NCI-H2107 (cell line): Measurements from ENCODE around the gene MRPL18.
"Not testable (repeated sequence)": the region's sequence is repeated elsewhere in the genome, so short reads cannot be mapped to it uniquely, and the experiment has no call there.

Experiments used
- DNase-seq: peaks from one replicate; lab custom pipeline; 2025; lab: John Stamatoyannopoulos, UW

The MRPL18 gene

DNA sequence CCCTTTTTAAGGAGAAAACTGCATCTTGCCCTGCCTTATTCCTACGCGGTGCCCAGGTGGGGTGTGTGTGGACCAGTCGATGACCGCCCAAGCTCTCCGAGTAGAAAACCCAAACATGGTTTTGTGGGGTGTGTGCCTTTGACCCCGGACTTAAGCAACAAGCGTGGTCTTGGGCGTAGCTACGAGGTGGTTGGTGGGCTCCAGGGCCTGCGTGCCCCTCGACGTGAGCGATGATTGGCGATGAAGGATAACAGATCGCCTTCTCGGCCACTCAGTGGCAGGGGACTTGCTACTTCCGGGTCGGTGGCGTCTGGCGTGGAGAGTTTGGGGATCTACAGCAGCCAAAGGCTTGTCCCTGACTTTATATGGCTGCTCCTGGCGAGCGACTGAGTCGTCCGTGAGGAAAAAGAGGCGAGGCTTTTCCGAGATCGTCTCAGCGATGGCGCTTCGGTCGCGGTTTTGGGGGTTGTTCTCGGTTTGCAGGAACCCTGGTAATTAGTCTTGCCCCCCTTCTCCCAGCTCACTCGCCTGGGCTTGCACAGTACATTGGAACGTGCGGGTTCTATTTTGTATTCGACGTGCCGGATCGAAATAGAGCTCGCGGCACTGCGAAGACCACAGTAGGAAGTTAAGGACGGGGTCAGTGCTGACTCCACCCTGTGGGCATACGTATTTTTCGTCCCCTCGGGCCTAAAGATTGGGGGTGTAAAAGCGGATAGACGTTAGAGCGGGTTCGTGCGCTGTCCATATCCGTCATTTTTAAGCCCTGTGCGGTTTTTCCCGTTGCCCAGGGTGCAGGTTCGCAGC lies at the start of gene MRPL18:
Gene MRPL18, plus strand, starts transcription at position 319 of the 807 bp plus-strand sequence. Its CDS starts 121 bp downstream, at position 440.
- peak; percentile 89 for DNase-seq

DNA sequence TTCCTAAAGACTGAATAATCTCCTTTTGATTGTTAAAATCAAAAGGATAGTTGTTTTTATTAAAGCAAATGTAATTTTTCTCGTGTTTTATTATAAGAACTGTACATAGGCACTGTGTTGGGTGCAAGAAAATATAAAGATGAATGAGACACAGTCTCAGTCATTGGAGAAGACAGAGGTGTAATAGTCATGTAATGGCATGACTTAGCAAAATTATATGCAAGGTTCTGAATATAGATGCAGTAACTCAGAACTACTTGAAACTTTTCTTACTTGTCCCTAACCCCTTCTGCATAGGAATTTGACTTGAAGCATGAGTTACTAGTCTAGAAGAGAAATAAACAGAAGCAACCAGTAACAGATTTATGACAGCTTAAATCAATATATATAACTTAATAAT lies 48.1 kb upstream of the MRPL18 start:
- no peak for DNase-seq

DNA sequence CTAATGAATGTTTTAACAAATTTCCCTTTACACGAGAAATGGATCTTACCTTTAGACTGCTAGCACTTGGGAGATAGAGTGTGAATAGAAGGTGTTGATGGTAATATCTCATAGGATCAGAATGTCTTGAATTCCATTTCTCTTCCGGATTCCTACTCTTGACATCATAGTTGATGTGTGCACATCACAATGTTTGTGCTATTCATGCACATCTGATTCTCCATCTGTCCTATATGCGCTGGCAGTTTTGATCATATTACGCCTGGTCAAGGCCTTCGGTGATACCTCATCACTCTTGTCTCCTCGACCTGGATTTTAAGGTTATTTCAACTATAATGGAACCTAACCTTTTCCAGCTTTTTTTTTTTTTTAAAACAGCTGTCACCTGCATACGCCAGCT lies 45.2 kb upstream of the MRPL18 start:
- DNase-seq = no peak

DNA sequence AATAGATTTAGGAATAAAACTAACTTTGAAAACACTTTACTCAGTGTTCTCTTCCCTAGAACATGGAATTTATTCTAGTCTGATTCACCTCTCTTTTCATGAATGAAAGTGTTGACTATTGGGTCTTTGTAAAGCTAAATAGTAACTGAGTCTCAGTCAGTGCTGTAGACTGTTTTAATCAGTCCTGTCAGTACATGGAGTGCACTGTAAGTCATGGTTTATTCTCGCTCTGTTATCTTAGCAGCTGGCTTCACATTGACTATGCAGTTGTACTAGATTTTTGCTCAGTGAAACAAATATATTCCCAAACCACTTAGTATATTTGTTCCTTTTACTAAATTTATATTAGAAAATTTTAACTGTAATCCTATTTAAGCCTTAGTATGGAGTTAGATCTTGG lies 43.5 kb upstream of the MRPL18 start:
- DNase-seq = no peak

DNA sequence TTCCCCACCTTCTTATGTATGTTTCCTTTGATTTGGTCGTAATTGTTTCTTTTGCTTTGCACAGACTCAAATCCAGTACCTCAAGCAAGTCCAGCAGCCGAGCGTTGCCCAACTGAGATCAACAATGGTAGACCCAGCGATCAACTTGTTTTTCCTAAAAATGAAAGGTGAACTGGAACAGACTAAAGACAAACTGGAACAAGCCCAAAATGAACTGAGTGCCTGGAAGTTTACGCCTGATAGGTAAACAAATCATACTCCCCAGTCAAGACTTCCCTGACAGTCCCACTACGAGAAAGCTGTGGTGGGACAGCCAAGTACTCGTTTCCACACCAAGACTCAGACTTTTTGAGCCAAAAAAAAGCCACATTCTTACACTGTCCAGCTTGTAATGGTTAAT lies 42.1 kb upstream of the MRPL18 start:
- not testable (repeated sequence) for DNase-seq

DNA sequence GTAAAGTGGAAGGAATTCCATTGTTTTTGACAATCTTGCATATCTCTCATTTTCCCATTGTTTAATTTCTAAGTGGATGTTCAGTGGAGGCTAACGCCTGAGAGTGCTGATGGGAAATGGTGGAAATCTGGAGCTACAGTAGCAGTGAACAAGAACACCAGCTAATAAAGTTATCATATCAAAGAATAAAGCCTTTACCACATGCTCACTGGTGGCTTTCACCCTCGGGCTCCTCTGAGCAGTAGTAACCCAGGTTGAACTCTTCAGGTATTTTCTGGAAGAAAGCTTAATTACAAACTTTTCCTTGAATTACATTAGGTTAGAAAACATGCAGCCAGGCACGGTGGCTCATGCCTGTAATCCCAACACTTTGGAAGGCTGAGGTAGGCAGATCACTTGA lies 38.8 kb upstream of the MRPL18 start:
- no peak for DNase-seq

DNA sequence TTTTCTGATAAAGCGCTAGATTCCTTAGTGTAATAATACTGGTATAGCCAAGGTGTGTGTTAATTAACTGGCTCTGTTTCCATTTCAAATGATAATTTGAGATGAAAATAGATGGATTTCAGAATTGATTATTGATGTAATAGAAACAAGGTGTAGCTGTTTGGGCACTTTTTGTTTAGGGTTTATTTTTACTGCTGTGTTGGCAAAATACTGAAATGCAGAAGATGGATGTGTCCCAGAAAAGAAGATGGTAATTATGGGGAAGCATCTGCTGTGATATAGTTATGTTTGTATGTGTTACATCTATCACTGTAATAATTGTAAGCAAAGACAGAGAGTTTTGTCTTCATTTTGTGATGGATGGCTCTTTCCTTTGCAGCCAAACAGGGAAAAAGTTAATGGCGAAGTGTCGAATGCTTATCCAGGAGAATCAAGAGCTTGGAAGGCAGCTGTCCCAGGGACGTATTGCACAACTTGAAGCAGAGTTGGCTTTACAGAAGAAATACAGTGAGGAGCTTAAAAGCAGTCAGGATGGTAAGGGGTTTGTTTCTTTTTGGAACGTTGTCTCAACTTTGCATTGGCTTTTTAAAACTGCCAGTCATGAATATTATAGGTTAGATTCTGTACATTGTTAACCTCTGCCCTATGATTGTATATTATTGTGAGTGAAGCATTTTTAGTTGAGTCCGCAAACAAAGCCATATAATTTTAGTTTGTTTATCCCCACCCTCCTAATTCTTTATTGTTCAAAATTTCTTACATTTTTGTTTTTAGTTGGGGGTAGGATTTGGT lies 37.0 kb upstream of the MRPL18 start:
- no peak for DNase-seq

DNA sequence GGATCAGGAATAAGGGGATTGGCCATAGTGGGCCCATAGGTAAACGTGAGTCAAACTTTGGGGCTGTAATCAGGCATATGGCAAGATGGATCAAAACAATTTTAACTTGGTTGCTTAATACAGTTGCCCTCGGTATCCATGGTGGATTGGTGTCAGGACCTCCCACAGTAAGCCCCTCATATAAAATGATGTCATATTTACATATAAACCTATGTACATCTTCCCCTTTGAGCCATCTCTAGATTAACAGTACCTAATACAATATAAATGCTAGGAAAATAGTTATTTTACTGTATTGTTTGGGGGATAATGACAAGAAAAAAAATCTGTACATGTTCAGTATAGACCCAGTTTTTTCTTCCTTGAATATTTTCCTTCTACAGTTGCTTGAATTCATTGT lies 35.9 kb upstream of the MRPL18 start:
- DNase-seq = no peak

DNA sequence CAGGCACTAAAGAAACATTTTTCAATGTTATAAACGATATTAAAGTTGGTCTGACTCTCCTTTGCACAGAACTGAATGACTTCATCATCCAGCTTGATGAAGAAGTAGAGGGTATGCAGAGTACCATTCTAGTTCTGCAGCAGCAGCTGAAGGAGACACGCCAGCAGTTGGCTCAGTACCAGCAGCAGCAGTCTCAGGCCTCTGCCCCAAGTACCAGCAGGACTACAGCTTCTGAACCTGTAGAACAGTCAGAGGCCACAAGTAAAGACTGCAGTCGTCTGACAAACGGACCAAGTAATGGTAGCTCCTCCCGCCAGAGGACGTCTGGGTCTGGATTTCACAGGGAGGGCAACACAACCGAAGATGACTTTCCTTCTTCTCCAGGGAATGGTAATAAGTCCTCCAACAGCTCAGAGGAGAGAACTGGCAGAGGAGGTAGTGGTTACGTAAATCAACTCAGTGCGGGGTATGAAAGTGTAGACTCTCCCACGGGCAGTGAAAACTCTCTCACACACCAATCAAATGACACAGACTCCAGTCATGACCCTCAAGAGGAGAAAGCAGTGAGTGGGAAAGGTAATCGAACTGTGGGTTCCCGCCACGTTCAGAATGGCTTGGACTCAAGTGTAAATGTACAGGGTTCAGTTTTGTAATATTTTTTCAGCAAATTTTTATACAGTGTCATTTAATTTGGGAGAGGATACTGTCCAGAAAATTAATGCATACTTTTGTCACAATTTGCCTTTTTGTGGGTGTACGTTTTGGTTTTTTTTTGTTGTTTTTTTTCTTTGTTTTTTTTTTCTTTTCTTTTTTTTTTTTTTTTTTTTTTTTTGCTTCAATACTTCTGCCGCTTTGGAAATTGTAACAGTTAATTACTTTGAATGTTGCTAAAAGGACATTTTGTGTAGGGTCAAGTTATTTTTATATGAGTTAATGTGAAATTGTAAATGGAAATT lies 35.0 kb upstream of the MRPL18 start:
- DNase-seq = no peak

DNA sequence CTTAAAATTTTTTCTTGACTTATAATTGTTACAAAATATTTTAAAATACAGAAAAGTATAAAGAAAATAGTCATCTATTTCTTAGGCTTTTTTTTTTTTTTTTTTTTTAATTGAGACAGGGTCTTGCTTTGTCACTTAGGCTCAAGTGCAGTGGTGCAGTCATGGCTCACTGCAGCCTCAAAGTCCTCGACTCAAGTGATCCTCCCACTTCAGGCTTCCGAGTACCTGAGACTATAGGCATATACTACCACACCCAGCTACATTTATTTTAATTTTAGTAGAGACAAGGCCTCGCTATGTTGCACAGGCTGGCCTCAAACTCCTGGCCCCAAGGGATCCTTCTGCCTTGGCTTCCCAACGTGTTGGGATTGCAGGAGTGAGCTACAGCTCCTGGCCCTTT lies 33.8 kb upstream of the MRPL18 start:
- no peak for DNase-seq

DNA sequence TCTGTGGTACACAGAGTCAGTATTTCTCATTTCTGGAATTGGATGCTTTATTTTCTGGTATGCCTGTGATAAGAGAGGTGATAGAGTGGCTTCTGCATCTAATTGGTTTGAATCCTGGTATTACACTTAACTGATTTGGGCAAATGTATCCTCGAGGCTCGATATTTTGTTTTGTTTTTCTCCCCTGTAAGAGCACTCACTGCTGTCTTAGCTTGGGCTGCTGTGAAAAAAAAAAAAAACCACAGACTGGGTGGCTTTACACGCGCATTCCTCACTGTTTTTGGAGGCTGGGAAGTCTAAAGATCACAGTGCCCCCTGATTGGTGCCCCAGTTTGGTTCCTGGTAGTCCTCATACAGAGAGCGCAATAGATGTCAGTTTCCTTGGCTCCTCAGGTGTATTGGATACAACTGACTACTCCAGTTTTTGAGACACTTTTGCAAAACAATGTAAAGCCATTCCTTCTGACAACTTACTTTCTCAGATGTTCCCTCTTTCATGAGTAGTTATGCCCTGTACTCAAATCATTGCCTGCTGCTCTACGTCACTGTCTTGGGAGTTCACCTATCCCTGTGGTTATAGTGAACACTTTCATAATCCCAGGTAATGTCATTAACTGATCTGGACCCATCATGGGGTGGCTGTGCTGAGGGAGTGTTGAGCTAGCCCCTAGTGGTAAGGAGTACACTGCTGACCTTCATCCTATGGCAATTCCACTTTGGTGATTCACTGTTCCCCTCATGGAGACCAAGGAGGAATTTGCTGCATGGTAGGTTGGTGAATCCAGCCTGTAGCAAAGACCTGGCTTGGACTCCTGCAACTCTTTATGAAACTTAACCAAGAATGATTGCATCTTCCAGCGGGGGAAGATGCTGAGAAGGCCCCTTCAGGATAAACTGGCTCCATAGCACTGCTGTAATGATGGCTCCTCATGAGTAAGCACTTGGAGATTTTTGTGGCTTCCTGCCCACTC lies 32.0 kb upstream of the MRPL18 start:
- DNase-seq = no peak

DNA sequence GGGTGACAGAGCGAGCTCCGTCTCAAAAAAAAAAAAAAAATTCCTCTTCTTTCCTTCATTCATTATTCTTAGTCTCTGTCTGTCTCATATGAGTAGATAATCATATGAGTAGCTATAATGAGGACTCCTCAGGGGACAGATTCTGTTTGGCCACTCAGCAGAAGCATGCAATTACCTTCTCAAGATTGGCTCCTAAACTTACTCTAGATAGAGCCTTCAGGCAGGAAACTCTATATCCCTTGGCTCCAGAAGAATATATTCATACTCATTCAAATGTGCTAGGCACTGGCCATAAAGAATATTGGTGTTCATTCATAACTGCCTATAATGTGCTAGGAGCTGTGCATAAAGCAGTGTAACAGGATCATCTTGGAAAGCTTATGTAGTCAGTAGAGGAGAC lies 30.6 kb upstream of the MRPL18 start:
- no peak for DNase-seq

DNA sequence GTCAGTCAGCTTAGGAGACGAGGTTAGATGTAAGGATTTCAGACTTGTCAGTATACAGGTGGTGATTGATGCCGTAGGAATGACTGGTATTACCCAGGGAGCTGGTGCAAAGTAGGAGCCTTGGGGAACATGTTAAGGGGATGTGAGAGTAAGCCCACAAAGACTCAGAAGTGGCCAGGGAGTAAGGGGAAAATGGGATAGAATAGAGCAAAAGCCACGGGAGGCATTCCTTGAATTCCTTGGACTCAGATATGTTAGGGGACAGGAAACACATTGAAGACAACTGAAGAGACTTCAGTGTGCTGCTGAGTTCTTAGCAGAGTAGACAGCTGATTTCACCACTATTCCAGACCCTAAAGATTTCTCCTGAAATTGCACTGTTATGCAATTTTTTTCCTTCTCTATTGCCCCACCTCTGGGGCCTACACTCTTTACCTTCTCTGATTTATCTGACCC lies 29.6 kb upstream of the MRPL18 start:
- DNase-seq = no peak

DNA sequence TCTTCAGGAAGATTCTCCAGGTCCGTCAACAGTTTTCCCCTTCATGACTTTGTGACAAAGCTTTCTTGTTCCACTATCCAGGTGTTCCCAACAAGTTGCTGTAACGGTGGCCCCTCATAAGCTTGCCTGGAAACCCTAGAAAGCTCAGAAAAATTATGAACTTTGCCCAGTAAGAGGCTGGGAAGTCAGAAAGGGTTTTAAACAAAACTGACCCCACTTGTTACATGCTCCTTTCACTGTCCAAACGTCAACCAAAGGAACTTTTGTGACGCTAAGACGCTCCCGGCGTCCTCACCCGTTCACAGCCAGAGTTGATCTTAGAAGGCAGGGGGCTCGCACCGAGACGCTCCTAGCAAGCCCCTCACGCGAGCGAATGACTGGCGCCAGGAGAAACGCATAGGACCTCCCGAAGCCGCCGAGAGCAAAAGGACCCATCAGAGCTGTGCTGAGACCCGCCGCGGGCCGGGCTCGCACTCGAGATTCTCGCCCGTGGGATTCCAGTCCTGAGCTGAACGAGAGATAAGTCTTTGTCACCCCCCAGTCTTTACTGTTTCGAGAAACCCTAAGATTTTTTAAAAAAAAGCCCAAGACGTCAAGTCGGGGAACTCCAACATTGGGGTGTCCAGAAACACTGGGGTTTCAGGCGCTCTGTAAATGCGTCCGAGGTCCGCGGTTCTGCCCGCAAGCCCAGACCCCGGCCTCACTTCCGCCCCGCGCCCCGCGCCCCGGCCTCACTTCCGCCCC lies 29.0 kb upstream of the MRPL18 start:
- DNase-seq = no peak

DNA sequence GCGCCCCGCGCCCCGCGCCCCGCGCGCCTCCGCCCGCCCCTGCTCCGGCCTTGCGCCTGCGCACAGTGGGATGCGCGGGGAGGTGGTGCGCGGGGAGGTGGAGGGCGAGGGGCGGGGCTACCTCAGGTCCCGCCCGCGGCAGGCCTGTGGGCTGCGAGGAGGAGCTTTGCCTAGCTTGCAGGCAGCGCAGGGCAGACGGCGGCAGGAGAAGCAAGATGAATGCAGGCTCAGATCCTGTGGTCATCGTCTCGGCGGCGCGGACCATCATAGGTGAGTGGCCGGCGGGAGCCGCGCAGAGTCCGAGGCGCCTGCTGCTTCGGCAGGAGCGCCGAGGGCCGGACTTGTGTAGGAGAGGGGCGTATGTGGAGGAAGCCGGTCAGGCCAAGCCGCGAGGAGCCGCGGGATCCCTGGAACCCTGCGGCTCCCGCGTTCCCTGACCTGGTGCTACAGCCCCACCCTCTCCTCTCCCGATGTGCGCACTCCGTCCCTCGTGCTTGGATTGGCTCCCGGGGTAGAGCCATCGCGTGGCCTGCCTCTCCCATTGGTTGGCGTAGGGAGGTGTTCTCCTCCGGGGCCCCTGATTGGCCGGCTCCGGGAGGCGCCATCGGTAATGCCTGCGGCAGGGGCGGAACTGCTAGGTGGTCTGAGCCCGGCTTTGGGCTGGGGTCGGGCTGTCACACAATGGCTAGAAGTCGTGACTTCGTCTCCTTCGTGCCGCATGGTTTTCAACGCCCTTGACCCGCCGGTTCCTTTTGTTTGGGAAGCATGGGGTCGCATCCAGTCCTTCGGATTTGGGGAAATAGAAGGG lies 28.2 kb upstream of the MRPL18 start, which contains the start of gene ACAT2:
Gene ACAT2, plus strand, starts transcription at position 173 of the 808 bp plus-strand sequence. Its CDS starts 43 bp downstream, at position 216.
- peak; percentile 84 for DNase-seq

DNA sequence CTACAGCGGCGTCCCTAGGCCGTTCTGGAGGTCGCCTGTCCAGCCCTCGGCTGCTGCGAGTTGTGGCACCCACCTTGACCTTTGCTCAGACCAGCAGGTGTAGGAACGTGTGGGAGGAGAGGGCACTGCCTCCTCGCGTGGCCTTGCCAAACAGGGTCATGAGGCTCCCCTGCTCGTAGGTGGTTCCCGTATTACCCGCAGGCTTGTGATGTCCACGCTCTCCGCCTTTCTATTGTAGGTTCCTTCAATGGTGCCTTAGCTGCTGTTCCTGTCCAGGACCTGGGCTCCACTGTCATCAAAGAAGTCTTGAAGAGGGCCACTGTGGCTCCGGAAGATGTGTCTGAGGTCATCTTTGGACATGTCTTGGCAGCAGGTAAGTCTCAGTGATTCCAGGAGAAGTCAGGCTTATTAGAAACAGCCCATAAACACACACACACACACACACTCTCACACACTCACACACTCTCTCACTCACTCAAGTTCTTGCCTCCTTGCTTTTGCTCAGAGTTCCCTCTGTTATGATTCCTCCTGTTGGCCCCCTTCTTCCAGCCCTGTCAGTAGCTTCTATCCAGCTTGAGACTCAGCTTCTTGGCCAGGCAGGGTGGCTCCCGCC lies 27.5 kb upstream of the MRPL18 start:
- DNase-seq = no peak

DNA sequence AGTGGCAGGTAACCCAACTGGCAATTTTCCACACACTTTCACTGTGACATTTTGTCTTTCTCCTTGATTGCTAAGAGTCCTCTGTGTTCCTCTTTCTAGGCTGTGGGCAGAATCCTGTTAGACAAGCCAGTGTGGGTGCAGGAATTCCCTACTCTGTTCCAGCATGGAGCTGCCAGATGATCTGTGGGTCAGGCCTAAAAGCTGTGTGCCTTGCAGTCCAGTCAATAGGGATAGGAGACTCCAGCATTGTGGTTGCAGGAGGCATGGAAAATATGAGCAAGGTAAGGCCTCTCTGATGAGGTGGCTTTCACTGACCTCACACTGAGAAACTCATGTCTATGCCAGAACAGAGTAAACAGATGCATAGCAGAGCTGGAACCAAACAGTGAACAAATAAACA lies 23.4 kb upstream of the MRPL18 start:
- no peak for DNase-seq

DNA sequence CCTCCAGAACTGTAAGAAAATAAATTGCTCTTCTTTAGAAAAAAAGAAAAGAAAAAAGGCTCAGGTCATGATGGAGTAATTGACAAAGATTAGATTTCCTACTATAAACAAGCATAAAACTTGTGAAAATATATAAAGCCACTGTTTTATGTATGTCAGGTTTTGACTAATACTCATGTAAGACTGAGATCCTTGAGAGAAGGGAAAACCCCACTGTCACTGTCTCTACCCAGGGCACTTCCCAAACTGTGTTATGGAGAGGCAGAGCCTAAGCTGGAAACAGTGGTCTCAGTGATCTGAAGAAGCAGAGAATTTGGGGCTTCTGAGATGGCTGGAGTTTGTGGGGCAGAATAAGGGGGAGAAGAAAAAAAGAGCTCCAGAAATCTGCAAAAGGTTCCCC lies 20.8 kb upstream of the MRPL18 start:
- DNase-seq = no peak

DNA sequence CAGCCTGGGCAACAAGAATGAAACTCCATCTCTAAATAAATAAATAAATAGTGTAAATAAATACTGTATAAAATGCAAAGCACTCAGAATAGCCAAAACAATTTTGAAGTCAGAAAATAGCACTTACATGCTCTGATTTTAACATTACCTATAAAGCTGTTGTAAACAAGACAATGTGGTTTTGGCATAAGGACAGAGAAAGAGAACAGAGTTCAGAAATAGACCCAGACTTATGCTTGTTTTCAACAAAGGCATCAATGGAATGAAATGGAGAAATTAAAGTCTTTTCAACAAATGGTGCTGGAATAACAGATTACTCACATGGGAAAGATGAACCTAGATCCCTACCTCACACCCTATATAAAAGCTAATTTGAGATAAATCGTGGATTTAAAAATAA lies 18.1 kb upstream of the MRPL18 start:
- no peak for DNase-seq
